ENCODE data around the gene CTNS. TPM values are rescaled to one million over a fixed set of nuclear protein-coding genes. Genes with fewer than 3 reads are reported as not detected.

CTNS gene
- 10 to 100 TPM in 1 of 2 experiments, 1 to 10 TPM in 1; 9.8 to 11.7 TPM for total RNA-seq
- polyA plus RNA-seq, result 1 to 10 TPM; 4.5 to 9.5 (median 8.7) TPM
- total RNA-seq, result 9.1 to 33.6 (median 22.8) reads per million in 6 experiments

DNA sequence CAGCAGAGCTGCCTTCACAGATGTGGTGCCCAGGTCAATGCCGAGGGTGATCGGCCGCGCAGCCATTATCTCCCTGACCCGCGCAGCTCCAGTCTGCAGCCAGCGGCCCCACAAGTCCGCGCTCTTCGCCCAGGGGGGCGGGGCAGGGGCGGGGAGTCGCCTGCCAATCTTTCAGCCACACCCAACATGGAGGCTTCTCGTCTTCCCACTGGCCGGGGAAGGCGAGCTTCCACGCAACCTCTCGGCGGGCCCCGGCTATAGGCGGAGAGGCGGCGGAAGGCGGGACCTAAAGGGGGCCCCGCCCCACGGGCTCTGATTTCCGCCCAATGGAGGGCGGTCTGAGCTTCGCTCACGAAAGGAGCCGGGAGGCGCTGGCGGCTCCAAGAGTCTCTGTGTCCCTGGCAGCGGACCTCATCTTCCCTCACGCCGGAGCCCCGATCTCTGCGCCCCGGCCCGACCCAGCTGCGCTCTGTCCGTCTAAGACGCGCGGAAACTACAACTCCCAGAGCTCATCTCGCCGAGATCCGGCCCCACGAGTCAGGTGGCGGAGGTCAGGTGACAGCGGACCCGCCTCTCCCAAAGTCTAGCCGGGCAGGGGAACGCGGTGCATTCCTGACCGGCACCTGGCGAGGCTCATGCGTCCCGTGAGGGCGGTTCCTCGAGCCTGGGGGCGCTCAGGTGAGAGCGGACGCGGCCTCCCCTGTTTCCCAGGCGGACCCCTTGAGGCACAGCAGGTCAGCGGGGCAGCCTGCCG lies at the start of gene CTNS, which contains the start of gene SHPK:
CTNS (plus strand) TSS at position 607 of the 754 bp plus-strand sequence. CDS start 3,447 bp downstream, outside the sequence.
SHPK (minus strand) TSS at position 97 of the 754 bp plus-strand sequence; CDS start at position 66, 31 bp downstream.
- peaks cover 14 to 41% (median 29%) of the 10 kb centered on the region in 4 donors for H3K4me1 Mint-ChIP-seq
- POLR2A ChIA-PET, result interaction anchor here (0.5 to 1.9 kb wide), 13 partner anchors 9 to 1850 kb away, joined by 3 to 13 read pairs (median 4); partner anchors contain the start of genes DERL2, EMC6, HASPIN and MIS12
- peak; percentile 96 to 98 for ATAC-seq

DNA sequence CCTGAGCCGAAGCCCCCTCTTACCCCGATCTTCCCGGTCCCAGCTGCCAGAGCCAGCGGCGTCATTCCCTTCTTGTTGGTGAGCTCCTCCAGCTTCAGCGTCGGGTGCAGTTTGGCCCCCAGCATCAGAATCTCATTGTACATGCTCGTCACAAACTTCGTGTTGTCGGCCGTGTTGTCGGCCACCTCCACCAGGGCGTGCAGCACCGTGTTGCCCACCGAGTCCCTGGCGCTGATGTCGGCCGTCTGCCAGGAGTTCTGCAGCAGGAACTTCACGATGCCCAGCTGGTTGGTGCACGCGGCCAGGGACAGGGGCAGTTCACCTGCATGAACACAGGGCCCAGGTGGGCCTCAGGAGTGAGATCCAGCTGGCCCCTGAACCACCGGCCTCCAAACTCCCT lies 46.8 kb upstream of the CTNS start:
- DNase-seq, result no peak
- H3K36me3 Mint-ChIP-seq, result peaks cover 0 to 36% (median 8%) of the 10 kb centered on the region in 3 donors
- no peaks in the 10 kb centered on the region for H3K27me3 Mint-ChIP-seq
- no peak overlapping the region for H3K27ac Mint-ChIP-seq
- POLR2A ChIA-PET, result no interaction called here
- no peak overlapping the region for H3K4me3 Mint-ChIP-seq
- no peak for ATAC-seq
- H3K9me3 Mint-ChIP-seq, result no peaks in the 10 kb centered on the region
- peaks cover 0 to 1% (median 0%) of the 10 kb centered on the region in 4 donors for H3K4me1 Mint-ChIP-seq

More for the DNA sequence above, at the start of gene CTNS, which contains the start of gene SHPK:
- no peaks in the 10 kb centered on the region for H3K27me3 Mint-ChIP-seq
- peaks cover 0 to 3% (median 0%) of the 10 kb centered on the region in 3 donors for H3K36me3 Mint-ChIP-seq
- DNase-seq, result peak; percentile 90 to 96 (median 93)
- H3K27ac Mint-ChIP-seq, result peak within 1 kb of the TSS; percentile 96 to 100 (median 99)
- no peaks in the 10 kb centered on the region for H3K9me3 Mint-ChIP-seq
- H3K4me3 Mint-ChIP-seq, result peak within 1 kb of the TSS; percentile 94 to 100 (median 98)

- Mint-ChIP-seq H3K27me3 (no peaks in the 10 kb centered on the region), H3K9me3 (no peaks in the 10 kb centered on the region), H3K4me3 (no peak overlapping the region), H3K4me1 (peaks cover 0 to 1% (median 0%) of the 10 kb centered on the region in 4 donors), H3K27ac (no peak overlapping the region), H3K36me3 (peaks cover 0 to 35% (median 8%) of the 10 kb centered on the region in 3 donors)
- ATAC-seq, result no peak
- DNase-seq, result no peak
- POLR2A ChIA-PET, result no interaction called here
Observed at GRCh38 chr17:3590231-3590630, 46.3 kb upstream of the CTNS start.

GRCh38 chr17:3590768-3591167 lies 45.8 kb upstream of the CTNS start:
- H3K4me1 Mint-ChIP-seq, result peaks cover 0 to 1% (median 0%) of the 10 kb centered on the region in 4 donors
- peak in 1 of 10 donors; percentile 32 for DNase-seq
- no peak for ATAC-seq
- no peak overlapping the region for H3K4me3 Mint-ChIP-seq
- POLR2A ChIA-PET, result no interaction called here
- peaks cover 0 to 31% (median 8%) of the 10 kb centered on the region in 3 donors for H3K36me3 Mint-ChIP-seq
- no peaks in the 10 kb centered on the region for H3K27me3 Mint-ChIP-seq
- H3K9me3 Mint-ChIP-seq, result no peaks in the 10 kb centered on the region
- no peak overlapping the region for H3K27ac Mint-ChIP-seq

- no peak overlapping the region for H3K27ac Mint-ChIP-seq
- H3K9me3 Mint-ChIP-seq, result no peaks in the 10 kb centered on the region
- no peak overlapping the region for H3K4me3 Mint-ChIP-seq
- ATAC-seq (no peak), DNase-seq (peak in 1 of 10 donors; percentile 49)
- H3K36me3 Mint-ChIP-seq, result peaks cover 0 to 26% (median 8%) of the 10 kb centered on the region in 3 donors
- POLR2A ChIA-PET, result no interaction called here
- peaks cover 0 to 1% (median 0%) of the 10 kb centered on the region in 4 donors for H3K4me1 Mint-ChIP-seq
- no peaks in the 10 kb centered on the region for H3K27me3 Mint-ChIP-seq
Observed at GRCh38 chr17:3592216-3592860, 44.2 kb upstream of the CTNS start.

DNA sequence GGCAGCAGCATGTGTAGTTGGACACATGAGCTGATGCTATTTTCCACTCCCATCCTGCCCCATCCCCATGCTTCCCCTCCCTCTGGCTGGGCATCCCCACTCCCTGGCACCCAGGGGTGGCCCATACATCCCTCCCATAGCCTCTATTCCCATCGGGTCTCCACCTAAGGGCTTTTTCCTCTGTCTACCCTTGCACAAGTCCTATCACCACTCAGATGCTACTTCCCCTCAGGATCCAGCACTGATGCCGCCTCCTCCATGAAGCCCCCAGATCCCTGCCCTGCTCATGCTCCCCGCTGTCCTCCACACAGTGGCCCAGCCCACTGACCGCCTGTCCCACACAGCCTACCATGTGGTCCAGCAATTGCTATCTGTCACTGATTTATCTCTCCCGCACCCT lies 43.2 kb upstream of the CTNS start:
- H3K9me3 Mint-ChIP-seq, result no peaks in the 10 kb centered on the region
- no peak overlapping the region for H3K4me3 Mint-ChIP-seq
- H3K36me3 Mint-ChIP-seq, result peaks cover 0 to 22% (median 8%) of the 10 kb centered on the region in 3 donors
- peaks cover 0 to 1% (median 0%) of the 10 kb centered on the region in 4 donors for H3K4me1 Mint-ChIP-seq
- peak in 1 of 10 donors; percentile 38 for DNase-seq
- no peak overlapping the region for H3K27ac Mint-ChIP-seq
- POLR2A ChIA-PET, result interaction anchor here (0.7 kb wide), 1 partner anchor 43 kb away, joined by 3 read pairs; the partner anchor contains the start of gene CTNS
- H3K27me3 Mint-ChIP-seq, result no peaks in the 10 kb centered on the region
- no peak for ATAC-seq

GRCh38 chr17:3594051-3594800 lies 42.3 kb upstream of the CTNS start:
- no peak for ATAC-seq
- peaks cover 0 to 15% (median 8%) of the 10 kb centered on the region in 3 donors for H3K36me3 Mint-ChIP-seq

DNA sequence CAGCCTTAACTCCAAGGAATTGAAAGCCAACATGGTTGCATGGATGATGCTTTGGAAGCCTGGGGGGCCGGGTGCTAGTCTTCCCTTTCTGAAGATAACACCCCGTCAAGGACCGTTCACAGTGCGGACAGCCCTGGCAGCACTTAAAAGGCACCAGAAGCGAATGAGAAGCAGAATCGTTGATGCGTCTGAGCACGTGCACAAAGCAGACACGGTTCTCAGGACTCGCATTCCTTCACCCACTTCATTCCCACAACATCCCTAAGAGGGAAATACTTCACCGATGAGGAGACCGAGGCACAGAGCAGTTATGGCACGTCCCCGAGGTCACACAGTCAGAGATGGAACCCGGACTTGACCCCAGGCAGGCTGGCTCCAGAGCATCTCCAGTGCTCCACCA lies 41.6 kb upstream of the CTNS start:
- Mint-ChIP-seq H3K9me3 (no peaks in the 10 kb centered on the region), H3K36me3 (peaks cover 0 to 7% (median 3%) of the 10 kb centered on the region in 3 donors), H3K27me3 (no peaks in the 10 kb centered on the region), H3K4me3 (no peak overlapping the region), H3K27ac (no peak overlapping the region), H3K4me1 (peaks cover 0 to 1% (median 0%) of the 10 kb centered on the region in 4 donors)
- DNase-seq (no peak), ATAC-seq (no peak)
- POLR2A ChIA-PET, result no interaction called here

More at GRCh38 chr17:3594051-3594800, 42.3 kb upstream of the CTNS start:
- Mint-ChIP-seq H3K4me1 (peaks cover 0 to 1% (median 0%) of the 10 kb centered on the region in 4 donors), H3K27ac (no peak overlapping the region), H3K27me3 (no peaks in the 10 kb centered on the region), H3K9me3 (no peaks in the 10 kb centered on the region), H3K4me3 (no peak overlapping the region)
- POLR2A ChIA-PET, result no interaction called here
- no peak for DNase-seq

GRCh38 chr17:3596804-3597464 lies 39.6 kb upstream of the CTNS start:
- Mint-ChIP-seq H3K9me3 (no peaks in the 10 kb centered on the region), H3K36me3 (peaks cover 0 to 2% (median 0%) of the 10 kb centered on the region in 3 donors), H3K4me3 (no peak overlapping the region), H3K4me1 (peaks cover 0 to 1% (median 0%) of the 10 kb centered on the region in 4 donors), H3K27ac (no peak overlapping the region), H3K27me3 (no peaks in the 10 kb centered on the region)
- POLR2A ChIA-PET, result no interaction called here
- ATAC-seq (no peak), DNase-seq (no peak)

GRCh38 chr17:3598078-3598477 lies 38.5 kb upstream of the CTNS start:
- ATAC-seq (no peak), DNase-seq (no peak)
- Mint-ChIP-seq H3K27me3 (no peaks in the 10 kb centered on the region), H3K27ac (no peak overlapping the region), H3K9me3 (no peaks in the 10 kb centered on the region), H3K4me3 (no peak overlapping the region), H3K4me1 (peaks cover 0 to 1% (median 0%) of the 10 kb centered on the region in 4 donors), H3K36me3 (peaks cover 0 to 2% (median 0%) of the 10 kb centered on the region in 3 donors)
- POLR2A ChIA-PET, result no interaction called here

GRCh38 chr17:3600529-3601205 lies 35.9 kb upstream of the CTNS start:
- peaks cover 0 to 8% (median 4%) of the 10 kb centered on the region in 3 donors for H3K36me3 Mint-ChIP-seq
- no peaks in the 10 kb centered on the region for H3K27me3 Mint-ChIP-seq
- H3K4me3 Mint-ChIP-seq, result no peak overlapping the region
- H3K27ac Mint-ChIP-seq, result no peak overlapping the region
- ATAC-seq (no peak), DNase-seq (no peak)
- POLR2A ChIA-PET, result no interaction called here
- no peaks in the 10 kb centered on the region for H3K4me1 Mint-ChIP-seq
- no peaks in the 10 kb centered on the region for H3K9me3 Mint-ChIP-seq

All from naive thymus-derived CD8-positive, alpha-beta T cell (primary cell).